GM23338 (cell line): ENCODE data around the gene EHD2.

Source experiments
- CTCF ChIP-seq, 2 experiments: fragments of 200-600 bp in 1 of 2; sonication (generic) in 1 of 2; conservative IDR thresholded peaks; 2 replicates each; pipeline versions ENCODE4 v1.5.1 to v1.6.1; 2016 to 2017; ENCODE audit warnings: antibody characterized with exemption in 2 of 2, low read depth in 2 of 2, mild to moderate bottlenecking in 2 of 2, moderate library complexity in 1 of 2
- EZH2 ChIP-seq: fragments of 200-600 bp; sonication (generic); IDR thresholded peaks from one replicate; pipeline ENCODE4 v1.8.0; 2017; ENCODE audit warnings: antibody characterized with exemption, mild to moderate bottlenecking, low read depth; ENCODE audit not compliant: unreplicated experiment
- NANOG ChIP-seq: IDR thresholded peaks from 2 replicates; pipeline ENCODE4 v1.6.1; 2016; ENCODE audit warnings: antibody characterized with exemption, borderline replicate concordance
- POLR2AphosphoS5 ChIP-seq: IDR thresholded peaks from 2 replicates; pipeline ENCODE4 v1.6.1; 2016; ENCODE audit warnings: antibody characterized with exemption, low read depth
- ZNF331 ChIP-seq: fragments of 250-450 bp; sonication (Bioruptor Pico); IDR thresholded peaks from 2 replicates; pipeline ENCODE4 v1.5.0; 2020; ENCODE audit warnings: low read depth, mild to moderate bottlenecking, moderate library complexity

GRCh38 chr19:47760632-47760999 is 47.4 kb downstream of the EHD2 start:
- TF ChIP-seq CTCF (conservative IDR thresholded peaks at IDR 0.05; ENCODE audit: low read depth in 2 of 2) (no peak), EZH2 (no peak), POLR2AphosphoS5 (no peak), ZNF331 (CRISPR knock-in tag) (no peak), NANOG (no peak)
